Mucosa of descending colon (tissue), 3 donors: ENCODE measurements around the gene ACADVL. TPM values are rescaled to one million over a fixed set of nuclear protein-coding genes. Genes with fewer than 3 reads are reported as not detected.
A peak's percentile ranks its signal among the peaks of the same experiment; 100 is the strongest.

Source experiments
- ATAC-seq: fragments of 200-7000 bp; cut with Tn5 transposase; one replicate; pipeline ENCODE4 v1.9.1; 2020; ENCODE audit warnings: mild to moderate bottlenecking, moderate library complexity
- DNase-seq, 3 donors: peaks; one replicate each; pipeline ENCODE4 v3.0.0-alpha.2; 2020
- H3K36me3 ChIP-seq: fragments of 200-600 bp; one replicate; pipeline ENCODE4 v1.8.0; 2021; ENCODE audit warnings: low read depth, mild to moderate bottlenecking
- H3K4me1 ChIP-seq: fragments of 200-600 bp; one replicate; pipeline ENCODE4 v1.8.0; 2021; ENCODE audit warnings: low read depth, mild to moderate bottlenecking
- H3K4me3 ChIP-seq: fragments of 200-600 bp; one replicate; pipeline ENCODE4 v1.8.0; 2021; ENCODE audit warnings: mild to moderate bottlenecking
- H3K9me3 ChIP-seq: fragments of 200-600 bp; one replicate; pipeline ENCODE4 v1.8.0; 2021; ENCODE audit warnings: mild to moderate bottlenecking
- intact Hi-C, 2 donors: fragments of 100-400 bp; cut with DNase I in 1 of 2; cut with micrococcal nuclease in 1 of 2; formaldehyde crosslinking; loops; one replicate each; pipeline versions ENCODE4 v1.11.0 to v1.11.1; 2022; cut with DNase I, micrococcal nuclease
- total RNA-seq, 3 donors: library from RNA; stranded (reverse); fragmentation: NEBNext Ultra II Directional in 2 of 3; extraction: Animal tissue kit (Norgen Biotek cat#: 25700) in 2 of 3; gene quantifications; one replicate each; pipeline versions ENCODE4 v1.2.1 to v1.2.4, GENCODE V29; 2021 to 2023
- TF ChIP-seq, protein P1 (sequence below): fragments of 200-600 bp; IDR thresholded peaks from one replicate; pipeline ENCODE4 v1.8.0; 2022; ENCODE audit warnings: antibody characterized with exemption, mild to moderate bottlenecking
- donor health status: DM: no; HTN: no; CAD: no; lungs with moderate emphysema.
- donor health status: DM: no; HTN: no; CAD: no.
- donor health status: DM: no; HTN: yes; CAD: no.

Gene ACADVL
- total RNA-seq, 3 donors from 2014 or later, result 729 to 1,007 (median 804) TPM

DNA sequence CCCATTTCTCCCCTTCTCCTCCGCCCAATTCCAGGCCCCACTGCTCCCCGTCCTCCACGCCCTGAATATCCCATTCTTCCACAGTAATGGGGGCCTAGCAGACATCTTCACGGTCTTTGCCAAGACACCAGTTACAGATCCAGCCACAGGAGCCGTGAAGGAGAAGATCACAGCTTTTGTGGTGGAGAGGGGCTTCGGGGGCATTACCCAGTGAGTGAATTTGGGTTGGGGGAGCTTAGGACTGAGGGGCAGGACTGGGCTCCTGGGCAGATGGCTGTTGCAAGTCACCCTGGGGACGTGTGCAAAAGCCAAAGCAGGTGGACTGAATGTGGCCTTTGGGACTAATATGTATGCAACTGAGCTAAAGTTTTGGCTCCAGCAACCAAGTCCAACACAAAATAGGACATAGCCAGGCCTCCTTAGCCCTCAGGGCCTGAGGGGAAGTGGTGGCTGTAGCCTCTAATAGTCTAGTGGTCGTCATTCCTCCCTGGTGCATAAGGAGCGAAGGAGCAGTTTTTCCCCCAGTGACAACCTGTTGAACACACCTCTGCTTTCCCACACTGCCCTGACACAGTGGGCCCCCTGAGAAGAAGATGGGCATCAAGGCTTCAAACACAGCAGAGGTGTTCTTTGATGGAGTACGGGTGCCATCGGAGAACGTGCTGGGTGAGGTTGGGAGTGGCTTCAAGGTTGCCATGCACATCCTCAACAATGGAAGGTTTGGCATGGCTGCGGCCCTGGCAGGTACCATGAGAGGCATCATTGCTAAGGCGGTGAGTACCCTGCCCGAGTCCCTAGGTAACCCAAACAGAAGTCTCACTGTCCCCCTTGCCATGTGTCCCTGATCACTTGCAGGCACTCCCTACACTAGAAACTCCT is 2.6 kb downstream of the ACADVL start:
- TF ChIP-seq, protein P1, sequence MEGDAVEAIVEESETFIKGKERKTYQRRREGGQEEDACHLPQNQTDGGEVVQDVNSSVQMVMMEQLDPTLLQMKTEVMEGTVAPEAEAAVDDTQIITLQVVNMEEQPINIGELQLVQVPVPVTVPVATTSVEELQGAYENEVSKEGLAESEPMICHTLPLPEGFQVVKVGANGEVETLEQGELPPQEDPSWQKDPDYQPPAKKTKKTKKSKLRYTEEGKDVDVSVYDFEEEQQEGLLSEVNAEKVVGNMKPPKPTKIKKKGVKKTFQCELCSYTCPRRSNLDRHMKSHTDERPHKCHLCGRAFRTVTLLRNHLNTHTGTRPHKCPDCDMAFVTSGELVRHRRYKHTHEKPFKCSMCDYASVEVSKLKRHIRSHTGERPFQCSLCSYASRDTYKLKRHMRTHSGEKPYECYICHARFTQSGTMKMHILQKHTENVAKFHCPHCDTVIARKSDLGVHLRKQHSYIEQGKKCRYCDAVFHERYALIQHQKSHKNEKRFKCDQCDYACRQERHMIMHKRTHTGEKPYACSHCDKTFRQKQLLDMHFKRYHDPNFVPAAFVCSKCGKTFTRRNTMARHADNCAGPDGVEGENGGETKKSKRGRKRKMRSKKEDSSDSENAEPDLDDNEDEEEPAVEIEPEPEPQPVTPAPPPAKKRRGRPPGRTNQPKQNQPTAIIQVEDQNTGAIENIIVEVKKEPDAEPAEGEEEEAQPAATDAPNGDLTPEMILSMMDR, result no peak
- intact Hi-C loops, result no loop called here
- DNase-seq (no peak), ATAC-seq (no peak)
- H3K4me3 ChIP-seq, result no peak overlapping the region
- peaks cover 13% of the 10 kb centered on the region for H3K36me3 ChIP-seq
- no peaks in the 10 kb centered on the region for H3K9me3 ChIP-seq
- peaks cover 35% of the 10 kb centered on the region for H3K4me1 ChIP-seq

DNA sequence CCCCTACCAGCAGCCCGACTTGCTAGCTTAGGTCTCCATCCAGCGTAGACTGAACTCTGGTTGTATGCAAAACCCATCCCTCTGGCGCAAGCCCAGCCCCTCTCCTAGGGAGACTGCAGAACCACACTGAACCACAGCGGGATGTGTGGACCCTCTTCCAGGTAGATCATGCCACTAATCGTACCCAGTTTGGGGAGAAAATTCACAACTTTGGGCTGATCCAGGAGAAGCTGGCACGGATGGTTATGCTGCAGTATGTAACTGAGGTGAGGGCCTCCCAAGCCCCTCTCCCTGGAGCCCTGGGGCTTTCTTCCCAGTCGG is 3.2 kb downstream of the ACADVL start:
- H3K4me1 ChIP-seq, result peaks cover 30% of the 10 kb centered on the region
- intact Hi-C loops, result no loop called here
- H3K4me3 ChIP-seq, result no peak overlapping the region
- DNase-seq (peak in 1 of 3 donors; percentile 31), ATAC-seq (no peak)
- H3K36me3 ChIP-seq, result peaks cover 13% of the 10 kb centered on the region
- TF ChIP-seq, protein P1, result no peak
- no peaks in the 10 kb centered on the region for H3K9me3 ChIP-seq

DNA sequence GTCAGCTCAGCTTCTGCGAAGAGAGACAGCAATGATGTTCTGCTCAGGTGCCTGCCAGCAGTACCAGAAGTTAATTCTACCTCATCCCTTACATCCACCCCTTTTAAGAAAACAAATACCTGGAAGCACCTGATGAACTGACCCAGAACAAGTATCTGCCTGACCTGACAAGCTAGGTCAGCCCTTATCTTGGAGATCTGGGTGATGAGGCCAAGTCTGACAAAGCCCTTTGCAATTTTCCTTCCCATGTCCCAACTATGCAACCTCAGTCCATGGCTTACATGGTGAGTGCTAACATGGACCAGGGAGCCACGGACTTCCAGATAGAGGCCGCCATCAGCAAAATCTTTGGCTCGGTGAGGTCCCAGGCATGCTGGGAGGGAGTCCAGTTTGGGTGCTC is 3.6 kb downstream of the ACADVL start:
- no peak overlapping the region for H3K4me3 ChIP-seq
- peaks cover 27% of the 10 kb centered on the region for H3K4me1 ChIP-seq
- intact Hi-C loops, result no loop called here
- DNase-seq (no peak), ATAC-seq (no peak)
- H3K9me3 ChIP-seq, result no peaks in the 10 kb centered on the region
- TF ChIP-seq, protein P1, result no peak
- peaks cover 13% of the 10 kb centered on the region for H3K36me3 ChIP-seq

DNA sequence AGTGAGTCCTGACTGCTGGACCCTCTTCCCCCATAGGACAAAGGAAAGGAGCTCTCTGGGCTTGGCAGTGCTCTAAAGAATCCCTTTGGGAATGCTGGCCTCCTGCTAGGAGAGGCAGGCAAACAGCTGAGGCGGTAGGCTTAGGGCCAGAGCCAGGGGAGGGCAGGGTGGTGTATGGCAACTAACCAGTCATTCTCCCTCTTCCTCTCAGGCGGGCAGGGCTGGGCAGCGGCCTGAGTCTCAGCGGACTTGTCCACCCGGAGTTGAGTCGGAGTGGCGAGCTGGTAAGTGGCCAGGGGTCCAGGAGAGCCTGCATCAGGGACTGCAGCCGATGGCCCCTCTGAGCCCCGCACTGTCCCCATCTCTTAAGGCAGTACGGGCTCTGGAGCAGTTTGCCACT is 4.4 kb downstream of the ACADVL start:
- Histone ChIP-seq H3K9me3 (no peaks in the 10 kb centered on the region), H3K36me3 (peaks cover 18% of the 10 kb centered on the region), H3K4me1 (peaks cover 21% of the 10 kb centered on the region), H3K4me3 (no peak overlapping the region)
- intact Hi-C loops, result no loop called here
- TF ChIP-seq, protein P1, result no peak
- ATAC-seq (no peak), DNase-seq (peak in 1 of 3 donors; percentile 28)

DNA sequence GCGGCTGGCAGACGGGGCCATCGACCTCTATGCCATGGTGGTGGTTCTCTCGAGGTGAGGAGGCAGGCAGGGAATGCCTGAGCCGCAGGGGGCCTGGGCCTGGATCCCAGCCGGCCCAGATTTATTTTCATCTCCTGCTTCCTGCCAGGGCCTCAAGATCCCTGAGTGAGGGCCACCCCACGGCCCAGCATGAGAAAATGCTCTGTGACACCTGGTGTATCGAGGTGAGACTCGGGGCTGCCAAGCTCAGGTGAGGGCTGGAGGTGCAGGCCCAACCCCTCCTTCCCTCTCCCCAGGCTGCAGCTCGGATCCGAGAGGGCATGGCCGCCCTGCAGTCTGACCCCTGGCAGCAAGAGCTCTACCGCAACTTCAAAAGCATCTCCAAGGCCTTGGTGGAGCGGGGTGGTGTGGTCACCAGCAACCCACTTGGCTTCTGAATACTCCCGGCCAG is 4.9 kb downstream of the ACADVL start:
- intact Hi-C loops, result no loop called here
- DNase-seq, result peak in 2 of 3 donors; percentile 26 to 28
- ATAC-seq, result no peak
- Histone ChIP-seq H3K4me1 (peaks cover 16% of the 10 kb centered on the region), H3K9me3 (no peaks in the 10 kb centered on the region), H3K36me3 (peaks cover 18% of the 10 kb centered on the region), H3K4me3 (no peak overlapping the region)
- TF ChIP-seq, protein P1, result no peak
